ENCODE data around the gene ZNF740. TPM values are rescaled to one million over a fixed set of nuclear protein-coding genes. Genes with fewer than 3 reads are reported as not detected.

The ZNF740 gene
- total RNA-seq, 1 experiment from 2014 or later = 7.4 TPM

Other genes with a start within 250 kb of the ZNF740 start
- gene KRT18, start 231.6 kb upstream of the ZNF740 start, total RNA-seq (2014; rRNA removed) = 0.52 and 0.77 TPM in 2 replicates
- 468 and 479 TPM in 2 replicates for gene EIF4B, start 174.3 kb upstream of the ZNF740 start, total RNA-seq (2014; rRNA removed)
- gene TNS2, start 130.7 kb upstream of the ZNF740 start, total RNA-seq (2014; rRNA removed) = 79.6 and 95.7 TPM in 2 replicates
- 20.0 and 21.9 TPM in 2 replicates for gene SPRYD3, start 101.3 kb upstream of the ZNF740 start, total RNA-seq (2014; rRNA removed)
- 178 and 231 TPM in 2 replicates for gene IGFBP6, start 83.1 kb upstream of the ZNF740 start, total RNA-seq (2014; rRNA removed)
- not detected in 2 replicates for gene SOAT2, start 77.2 kb upstream of the ZNF740 start, total RNA-seq (2014; rRNA removed)
- gene CSAD, start 203 bp downstream of the ZNF740 start, total RNA-seq (2014; rRNA removed) = 5.2 and 6.1 TPM in 2 replicates
- gene ITGB7, start 26.5 kb downstream of the ZNF740 start, total RNA-seq (2014; rRNA removed) = not detected in 2 replicates
- 16.9 and 17.1 TPM in 2 replicates for gene RARG, start 51.5 kb downstream of the ZNF740 start, total RNA-seq (2014; rRNA removed)
- 14.8 and 18.2 TPM in 2 replicates for gene ESPL1, start 87.6 kb downstream of the ZNF740 start, total RNA-seq (2014; rRNA removed)
- gene PFDN5, start 114.8 kb downstream of the ZNF740 start, total RNA-seq (2014; rRNA removed) = 254 and 270 TPM in 2 replicates
- gene MYG1, start 119.0 kb downstream of the ZNF740 start, total RNA-seq (2014; rRNA removed) = 53.1 and 55.0 TPM in 2 replicates
- 64.6 and 71.2 TPM in 2 replicates for gene AAAS, start 140.9 kb downstream of the ZNF740 start, total RNA-seq (2014; rRNA removed)
- not detected in 2 replicates for gene SP7, start 155.6 kb downstream of the ZNF740 start, total RNA-seq (2014; rRNA removed)
- 26.5 and 37.1 TPM in 2 replicates for gene SP1, start 199.5 kb downstream of the ZNF740 start, total RNA-seq (2014; rRNA removed)
- gene AMHR2, start 243.1 kb downstream of the ZNF740 start, total RNA-seq (2014; rRNA removed) = not detected in 2 replicates